HG03457 (cell line): ENCODE data around the gene DCAF15.

Experiments
- ATAC-seq: cut with Tn5 transposase; IDR thresholded peaks from one replicate; pipeline ENCODE4 v1.9.1; 2021; ENCODE audit warnings: moderate number of reproducible peaks; ENCODE audit not compliant: unreplicated experiment

Gene DCAF15

GRCh38 chr19:13990085-13990484 lies 37.8 kb downstream of the DCAF15 start:
- no peak for ATAC-seq

GRCh38 chr19:13992025-13992424 lies 39.7 kb downstream of the DCAF15 start:
- no peak for ATAC-seq

GRCh38 chr19:13993590-13994300 lies 41.4 kb downstream of the DCAF15 start:
- ATAC-seq, result no peak

GRCh38 chr19:13995017-13995728 lies 42.9 kb downstream of the DCAF15 start:
- no peak for ATAC-seq

DNA sequence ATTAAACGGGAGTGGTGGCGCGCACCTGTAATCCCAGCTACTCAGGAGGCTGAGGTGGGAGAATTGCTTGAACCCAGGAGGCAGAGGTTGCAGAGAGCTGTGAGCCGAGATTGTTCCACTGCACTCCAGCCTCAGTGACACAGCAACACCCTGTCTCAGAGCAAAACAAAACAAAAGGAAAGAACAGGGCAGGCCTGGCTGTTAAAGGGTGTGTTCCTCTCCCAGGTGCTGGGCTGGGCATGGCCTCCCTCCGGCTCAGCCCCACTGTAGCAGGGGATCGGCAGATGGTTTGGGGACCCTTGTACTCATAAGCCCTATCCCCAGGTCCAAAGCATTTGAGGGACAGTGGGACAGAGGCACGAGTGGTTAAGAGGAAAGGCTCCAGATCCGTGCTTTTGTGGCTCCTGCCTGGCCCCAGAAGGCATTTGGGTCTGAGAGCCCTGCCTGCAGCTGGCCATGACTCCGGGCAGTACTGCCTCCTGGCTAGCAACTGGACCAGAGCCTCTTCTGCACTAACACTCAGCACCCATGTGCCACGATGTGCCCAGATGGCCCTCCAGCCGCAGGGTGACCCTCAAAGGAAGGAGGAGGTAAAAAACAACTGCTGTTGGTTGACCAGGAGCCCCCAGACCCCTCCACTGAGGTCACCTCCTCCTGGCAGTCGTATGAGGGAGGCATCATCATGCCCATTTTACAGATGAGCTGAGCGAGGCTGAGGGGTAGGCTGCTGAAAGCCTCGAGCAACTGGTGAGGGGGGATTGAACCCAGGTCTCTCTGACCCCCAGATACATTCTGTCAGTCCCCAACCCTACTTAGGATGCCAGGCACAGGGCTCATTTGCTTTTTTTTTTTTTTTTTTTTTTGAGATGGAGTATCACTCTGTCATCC lies 43.8 kb downstream of the DCAF15 start:
- ATAC-seq, result no peak

- no peak for ATAC-seq
Measured at GRCh38 chr19:13996928-13997630, 44.8 kb downstream of the DCAF15 start.

DNA sequence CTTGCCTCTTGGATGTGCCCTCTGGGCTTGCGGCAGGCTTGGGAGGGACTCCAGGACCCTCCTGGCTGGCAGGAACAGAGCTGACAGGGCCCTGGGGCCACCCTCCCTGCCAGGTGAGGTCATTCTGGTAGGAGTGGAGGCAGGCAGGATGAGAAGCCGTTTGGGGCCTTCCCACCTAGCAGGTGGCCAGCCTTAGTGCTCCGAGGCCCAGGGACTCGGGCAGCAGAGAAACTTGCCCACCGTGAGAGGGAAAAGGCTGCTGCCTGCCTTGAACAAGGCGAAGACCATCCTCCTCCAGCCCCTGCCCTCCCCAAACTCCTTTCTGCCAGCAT lies 45.3 kb downstream of the DCAF15 start:
- no peak for ATAC-seq

DNA sequence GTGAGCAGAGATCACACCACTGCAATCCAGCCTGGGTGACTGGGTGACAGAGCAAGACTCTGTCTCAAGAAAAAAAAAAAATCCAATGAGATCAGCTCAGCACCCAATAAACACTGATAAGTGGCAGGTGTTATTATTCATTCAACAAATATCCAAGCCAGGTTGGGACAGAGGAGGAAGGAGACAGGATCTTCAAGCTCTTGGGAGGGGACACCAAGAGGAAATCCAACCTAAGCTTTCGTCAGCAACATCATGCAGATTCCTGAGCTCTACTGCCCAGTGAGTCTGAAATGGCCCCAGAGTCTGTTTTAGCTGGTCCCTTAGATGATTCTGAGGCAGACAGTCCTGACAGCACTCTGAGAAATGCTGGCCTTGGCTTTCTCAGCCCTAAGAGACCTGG lies 46.1 kb downstream of the DCAF15 start:
- no peak for ATAC-seq

DNA sequence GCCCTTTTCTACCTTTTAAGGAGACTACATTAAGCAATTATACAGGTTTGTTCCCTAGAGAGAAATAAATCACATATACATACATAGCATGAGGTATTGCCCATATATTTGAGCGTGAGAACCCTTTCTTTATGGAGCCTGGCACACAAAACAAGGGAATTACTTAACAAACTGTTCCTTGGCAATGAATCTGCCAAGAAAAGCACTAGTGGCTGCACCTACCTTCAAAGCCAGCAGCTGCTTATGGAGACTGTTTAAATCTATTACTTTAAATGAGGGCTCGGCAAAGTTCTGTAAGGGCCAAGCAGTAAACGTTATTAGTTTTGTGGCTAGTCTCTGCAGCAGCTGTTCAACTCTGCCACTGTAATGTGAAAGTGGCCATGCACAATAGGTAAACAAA lies 46.8 kb downstream of the DCAF15 start:
- ATAC-seq, result no peak

- no peak for ATAC-seq
Measured at GRCh38 chr19:14000691-14001375, 48.5 kb downstream of the DCAF15 start.

- no peak for ATAC-seq
Measured at GRCh38 chr19:14002571-14003250, 50.4 kb downstream of the DCAF15 start.

- ATAC-seq, result no peak
Measured at GRCh38 chr19:14003251-14004055, 51.1 kb downstream of the DCAF15 start.

DNA sequence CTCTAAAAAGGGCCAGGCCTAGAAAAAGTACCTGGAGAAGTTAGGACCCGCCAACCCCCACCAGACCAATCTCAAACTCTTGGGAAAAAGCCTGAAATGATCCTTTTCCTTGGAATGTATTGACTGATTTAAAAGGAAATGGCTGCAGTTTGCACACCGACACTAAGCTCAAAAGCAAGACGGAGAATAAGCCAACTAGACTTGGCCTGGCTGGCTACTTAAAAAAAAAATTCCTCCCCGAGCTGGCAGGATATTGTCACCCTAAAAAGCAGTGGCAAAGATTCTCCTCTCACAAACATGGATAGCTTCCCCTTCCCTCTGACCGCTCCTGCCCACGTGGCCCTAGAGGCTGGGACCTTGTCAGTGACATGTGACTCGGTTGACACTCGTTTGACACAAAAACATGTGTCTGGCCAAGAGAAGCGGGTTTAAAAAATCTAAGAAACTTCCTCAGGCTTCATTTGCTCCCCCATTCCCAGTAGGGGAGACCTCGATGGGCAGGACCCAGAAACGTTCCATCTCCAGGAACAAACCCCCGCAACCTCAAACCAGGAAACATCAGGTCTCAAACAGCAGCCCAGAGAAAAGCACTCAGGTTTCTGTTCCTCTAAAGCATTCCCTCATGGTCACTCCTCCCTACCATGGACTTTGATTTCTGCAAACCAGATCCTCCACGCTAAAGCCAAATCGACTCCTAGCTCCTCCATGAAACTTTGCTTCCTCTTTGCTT lies 52.5 kb downstream of the DCAF15 start:
- ATAC-seq, result no peak

DNA sequence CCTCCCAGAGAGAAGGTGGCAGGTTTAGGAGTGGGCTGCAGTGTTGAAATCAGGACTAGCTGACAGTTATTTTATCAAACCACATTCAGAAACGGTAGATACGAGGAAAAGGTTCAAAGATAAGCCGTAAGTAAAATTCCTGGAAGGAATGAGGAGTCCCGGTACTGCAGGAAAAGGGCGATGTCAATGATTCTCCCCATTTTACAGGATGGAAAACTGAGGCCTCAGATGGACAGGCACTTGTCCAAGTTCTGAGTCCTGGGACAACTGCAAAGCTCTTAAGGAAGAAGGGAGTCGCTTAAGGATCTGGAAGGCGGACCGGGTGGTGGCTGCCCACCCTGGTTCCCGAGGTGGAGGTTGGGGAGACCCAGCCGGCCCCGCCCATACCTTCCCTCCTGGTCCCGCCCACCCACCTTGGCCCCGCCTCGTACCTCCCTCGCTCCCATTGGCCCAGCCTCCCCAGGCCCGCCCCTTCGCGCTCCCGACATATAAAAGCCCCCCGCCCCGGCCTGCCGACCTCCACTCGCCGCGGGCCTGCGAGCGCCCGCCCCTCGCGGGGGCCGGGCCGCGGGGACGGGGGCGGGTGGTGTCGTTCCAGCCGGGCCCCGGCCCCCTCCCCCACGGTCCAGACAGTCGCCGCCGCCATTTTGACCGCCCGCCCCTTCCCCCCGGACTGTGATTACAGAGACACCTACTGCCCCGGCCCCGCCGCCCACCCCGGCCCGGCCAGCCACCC lies 53.2 kb downstream of the DCAF15 start:
- ATAC-seq, result peak; percentile 24

GRCh38 chr19:14006085-14006765 lies 53.9 kb downstream of the DCAF15 start, which contains the start of gene RFX1:
TSS of gene RFX1 (minus strand) at chr19:14006320. CDS start at chr19:13993843, 12,477 bp downstream.
- peak; percentile 65 for ATAC-seq

DNA sequence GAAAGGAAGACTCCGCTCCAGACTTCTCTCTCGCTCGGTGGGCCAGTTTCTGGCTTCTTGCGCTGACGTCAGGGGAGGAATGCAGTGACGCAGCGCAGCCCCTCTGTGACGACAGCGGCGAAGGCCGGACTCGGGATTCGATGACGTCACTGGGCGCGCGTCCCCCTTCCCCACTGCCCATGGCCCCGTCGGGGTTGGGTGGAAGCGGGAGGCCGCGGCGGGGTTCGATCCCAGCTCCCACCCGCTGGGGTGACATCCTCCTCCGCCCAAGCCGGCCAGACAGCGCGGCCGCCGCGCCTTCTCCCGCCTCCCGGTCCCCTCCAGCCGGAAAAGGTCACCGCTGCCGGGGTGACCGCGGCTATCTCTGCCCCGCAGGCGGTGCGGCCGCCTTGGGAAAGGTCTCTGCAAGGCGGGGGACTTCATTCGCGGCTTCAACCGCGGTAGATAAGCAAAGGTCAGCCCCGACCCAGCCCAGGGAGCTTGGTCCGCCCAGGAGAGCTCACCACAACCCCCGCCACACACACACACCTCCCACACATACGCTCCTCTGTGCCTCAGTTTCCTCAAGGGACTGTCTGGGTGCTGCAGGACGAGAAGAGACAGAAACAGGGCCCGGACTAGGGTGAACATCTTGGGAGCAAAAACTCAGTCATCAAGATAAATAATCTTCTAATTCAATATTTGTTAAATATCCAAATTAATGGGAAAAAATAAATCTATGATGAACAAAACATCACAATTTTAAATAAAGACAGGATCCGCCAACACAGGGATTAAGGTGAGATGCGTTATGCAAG lies 54.7 kb downstream of the DCAF15 start:
- peak; percentile 26 for ATAC-seq
